Measurements from ENCODE around the gene NUPR2.
"Not testable (repeated sequence)": the region's sequence is repeated elsewhere in the genome, so short reads cannot be mapped to it uniquely, and the experiment has no call there.

The NUPR2 gene, protein sequence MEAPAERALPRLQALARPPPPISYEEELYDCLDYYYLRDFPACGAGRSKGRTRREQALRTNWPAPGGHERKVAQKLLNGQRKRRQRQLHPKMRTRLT

DNA sequence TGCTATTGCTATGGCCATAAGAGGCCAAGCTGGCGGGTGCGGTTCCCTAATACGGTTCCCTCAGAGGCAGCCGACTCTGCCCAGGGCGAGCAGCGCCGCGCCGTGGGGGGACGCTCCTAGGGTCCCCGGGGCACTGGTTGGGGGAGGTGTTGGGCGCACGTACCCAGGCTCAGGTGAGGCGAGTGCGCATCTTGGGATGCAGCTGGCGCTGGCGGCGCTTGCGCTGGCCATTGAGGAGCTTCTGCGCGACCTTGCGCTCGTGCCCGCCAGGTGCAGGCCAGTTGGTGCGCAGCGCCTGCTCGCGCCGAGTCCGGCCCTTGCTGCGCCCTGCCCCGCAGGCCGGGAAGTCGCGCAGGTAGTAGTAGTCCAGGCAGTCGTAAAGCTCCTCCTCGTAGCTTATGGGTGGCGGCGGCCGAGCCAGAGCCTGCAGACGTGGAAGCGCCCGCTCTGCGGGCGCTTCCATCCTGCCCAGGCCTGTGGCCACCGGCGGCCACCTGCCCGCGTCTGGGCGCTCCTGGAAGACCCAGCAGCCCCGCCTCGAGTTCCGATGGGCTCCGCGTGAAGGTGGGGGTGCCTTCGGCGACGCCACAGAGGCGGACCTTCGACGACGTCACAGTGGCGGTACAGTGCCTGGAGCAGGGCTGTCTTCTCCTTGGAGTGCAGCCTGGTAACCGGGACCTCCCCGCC lies at the start of gene NUPR2:
Gene NUPR2, minus strand, starts transcription at position 566 of the 687 bp plus-strand sequence. Its CDS starts 103 bp downstream, at position 463.
- DNase-seq: no peak

- no peak for DNase-seq
Observed at GRCh38 chr7:56157238-56157790, 41.1 kb upstream of the NUPR2 start.

GRCh38 chr7:56131062-56131461 lies 14.8 kb upstream of the NUPR2 start:
- not testable (repeated sequence) for DNase-seq

- DNase-seq: no peak
Observed at GRCh38 chr7:56127241-56127975, 11.2 kb upstream of the NUPR2 start.

GRCh38 chr7:56125831-56126230 lies 9.6 kb upstream of the NUPR2 start:
- DNase-seq: no peak

GRCh38 chr7:56124981-56125380 lies 8.8 kb upstream of the NUPR2 start:
- no peak for DNase-seq

- no peak for DNase-seq
Observed at GRCh38 chr7:56121440-56121839, 5.2 kb upstream of the NUPR2 start.

DNA sequence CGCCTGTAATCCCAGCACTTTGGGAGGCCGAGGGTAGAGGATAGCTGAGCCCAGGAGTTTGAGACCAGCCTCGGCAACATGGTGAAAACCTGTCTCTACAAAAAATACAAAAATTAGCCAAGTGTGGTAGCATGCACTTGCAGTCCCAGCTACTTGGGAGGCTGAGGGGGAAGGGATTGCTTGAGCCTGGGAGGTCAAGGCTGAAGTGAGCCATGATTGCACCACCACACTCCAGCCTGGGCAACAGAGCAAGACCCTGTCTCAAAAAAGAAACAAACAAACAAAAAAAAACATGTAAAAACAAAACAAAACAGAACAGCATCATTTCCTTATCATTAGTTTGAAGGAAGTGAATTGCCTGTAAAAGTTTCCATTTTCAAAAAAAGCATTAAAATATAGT lies 4.0 kb downstream of the NUPR2 start:
- DNase-seq: not testable (repeated sequence)

GRCh38 chr7:56110611-56111010 lies 5.6 kb downstream of the NUPR2 start:
- DNase-seq: no peak

GRCh38 chr7:56107954-56108258 lies 8.3 kb downstream of the NUPR2 start:
- no peak for DNase-seq

DNA sequence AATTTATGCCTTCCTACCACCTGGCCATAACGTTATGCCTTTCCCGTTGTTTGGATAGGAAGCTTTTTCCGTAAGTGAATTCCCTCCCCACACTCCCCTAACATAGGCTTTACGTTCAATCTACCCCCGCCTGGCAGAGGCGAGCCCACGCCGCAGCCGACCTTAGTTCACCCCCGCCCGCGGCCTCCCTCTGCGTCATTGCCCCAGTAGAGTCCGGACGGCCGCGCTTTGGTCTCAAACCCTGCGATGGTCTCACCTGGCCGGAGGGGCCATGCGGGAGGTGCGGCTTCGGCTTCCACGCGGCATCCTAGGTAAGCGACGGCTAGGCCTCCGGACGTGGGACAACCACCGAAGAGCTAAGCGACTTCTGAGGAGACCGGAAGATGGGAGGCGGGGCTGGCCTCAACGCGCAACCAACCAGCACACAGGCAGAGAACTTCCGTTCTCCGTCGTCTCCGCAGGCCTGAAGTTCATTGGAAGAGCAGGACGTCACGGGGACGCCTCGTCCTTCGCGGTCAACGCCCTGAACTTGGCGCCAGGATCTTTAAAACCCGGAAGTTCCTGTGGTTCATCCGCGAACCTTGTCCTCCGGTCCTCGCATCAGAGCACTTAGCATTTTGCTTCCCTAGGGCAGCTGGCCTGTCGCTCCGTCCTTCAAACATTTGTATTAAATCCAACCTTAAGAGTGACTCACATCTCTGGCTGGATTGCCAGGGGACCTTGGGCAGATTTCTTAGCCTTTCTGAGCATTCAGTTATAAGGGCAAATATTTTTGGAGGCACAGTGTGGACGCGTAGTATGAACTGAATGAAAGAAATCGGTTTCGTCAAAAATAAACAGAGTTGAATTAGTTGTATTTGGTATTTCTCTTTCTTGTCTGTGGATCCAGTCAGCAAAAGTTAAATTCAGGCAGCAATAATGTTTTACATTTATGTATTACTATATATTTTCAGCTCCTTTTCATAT lies 9.8 kb downstream of the NUPR2 start, which contains the start of gene CHCHD2:
Gene CHCHD2, minus strand, starts transcription at position 369 of the 966 bp plus-strand sequence. Its CDS starts 63 bp downstream, at position 306.
- DNase-seq: peak; percentile 85

- no peak for DNase-seq
Observed at GRCh38 chr7:56105508-56105907, 10.7 kb downstream of the NUPR2 start.

DNA sequence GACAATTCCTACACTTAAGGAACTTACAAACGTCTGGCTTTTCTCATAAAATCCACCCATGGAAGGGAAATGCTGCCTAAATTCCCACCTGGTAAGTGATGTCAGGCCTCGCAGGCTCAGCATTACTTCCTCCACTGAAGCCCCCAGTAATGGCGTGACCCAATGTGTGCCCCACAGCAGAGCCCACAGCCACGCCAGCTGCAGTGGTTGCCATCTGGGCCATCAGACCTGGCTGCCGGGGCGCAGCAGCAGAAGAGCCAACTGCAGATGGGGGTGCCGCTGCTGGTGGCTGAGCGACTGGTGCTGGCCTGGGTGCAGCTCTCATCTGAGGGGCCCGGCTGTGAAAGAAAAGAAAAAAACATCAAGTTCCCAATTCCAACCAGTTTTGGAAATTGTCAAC lies 12.1 kb downstream of the NUPR2 start:
- not testable (repeated sequence) for DNase-seq

DNA sequence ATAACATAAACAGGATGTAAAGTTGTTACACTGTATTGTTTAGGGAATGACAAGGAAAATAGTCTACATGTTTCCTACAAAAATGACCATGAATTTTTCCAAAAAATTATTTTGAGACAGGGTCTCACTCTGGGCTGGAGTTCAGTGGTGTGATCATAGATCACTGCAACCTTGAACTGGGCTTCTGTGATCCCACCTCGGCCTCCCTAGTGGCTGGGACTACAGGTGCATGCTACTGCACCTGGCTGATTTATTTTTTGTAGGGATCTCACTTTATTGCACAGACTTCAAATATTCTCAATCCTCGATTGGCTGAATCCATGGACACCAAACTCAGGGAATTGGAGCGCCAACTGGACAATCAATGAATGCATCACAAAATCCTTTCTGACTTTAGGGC lies 16.6 kb downstream of the NUPR2 start:
- DNase-seq: no peak

GRCh38 chr7:56098187-56099008 lies 17.8 kb downstream of the NUPR2 start:
- DNase-seq: not testable (repeated sequence)

- DNase-seq: no peak
Observed at GRCh38 chr7:56097700-56098099, 18.5 kb downstream of the NUPR2 start.

DNA sequence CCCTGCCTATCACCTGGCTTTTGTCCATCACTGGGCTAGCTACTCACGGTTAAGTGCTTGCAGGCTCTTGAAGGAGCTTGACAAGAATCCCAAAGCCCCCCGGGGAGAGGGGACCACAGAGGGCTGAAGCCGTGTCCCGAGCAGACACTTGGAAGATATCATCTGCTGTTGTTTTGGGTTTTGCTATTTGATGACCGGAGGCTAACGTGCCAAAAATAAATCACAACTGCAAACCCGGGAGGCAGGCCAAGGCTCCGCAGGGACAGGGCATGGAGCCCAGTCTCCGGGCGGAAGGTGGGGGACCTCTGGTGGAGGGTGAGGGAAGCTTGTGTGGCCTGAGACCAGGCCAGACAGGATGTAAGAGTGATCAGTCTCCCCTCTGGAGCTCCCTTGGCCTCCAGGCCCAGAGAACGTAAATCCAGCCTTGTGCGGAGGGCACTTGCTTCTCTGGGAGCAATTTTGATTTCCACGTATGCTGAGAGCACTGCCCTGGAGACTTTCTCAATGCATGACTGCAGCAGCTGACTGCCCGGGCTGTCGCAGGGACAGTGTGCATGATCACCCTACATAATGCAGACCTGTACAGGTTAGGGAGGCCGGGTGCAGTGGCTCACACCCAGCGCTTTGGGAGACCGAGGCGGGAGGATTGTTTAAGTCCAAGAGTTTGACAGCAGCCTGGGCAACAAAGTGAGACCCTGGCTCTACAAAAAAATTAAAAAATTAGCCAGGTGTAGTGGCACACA lies 23.3 kb downstream of the NUPR2 start, which contains the start of gene PHKG1:
Gene PHKG1, minus strand, starts transcription at position 164 of the 743 bp plus-strand sequence. CDS start 4,011 bp downstream, outside the sequence.
- no peak for DNase-seq

DNA sequence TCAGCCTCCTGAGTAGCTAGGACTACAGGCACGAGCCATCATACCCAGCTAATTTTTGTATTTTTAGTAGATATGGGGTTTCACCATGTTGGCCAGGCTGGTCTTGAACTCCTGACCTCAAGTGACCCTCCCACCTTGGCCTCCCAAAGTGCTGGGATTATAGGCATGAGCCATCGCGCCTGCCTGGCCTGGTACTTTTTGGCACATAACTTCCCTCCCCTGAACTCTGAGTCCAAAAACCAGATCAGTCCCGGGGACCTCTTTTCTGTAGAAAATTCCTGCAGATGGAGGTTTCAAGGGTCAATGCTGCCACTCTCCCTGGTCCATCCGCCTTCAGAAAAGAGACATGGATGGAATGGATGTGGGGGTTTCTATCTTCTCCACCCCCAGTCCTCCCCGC lies 23.8 kb downstream of the NUPR2 start:
- DNase-seq: not testable (repeated sequence)

- DNase-seq: no peak
Observed at GRCh38 chr7:56091591-56091990, 24.6 kb downstream of the NUPR2 start.

DNA sequence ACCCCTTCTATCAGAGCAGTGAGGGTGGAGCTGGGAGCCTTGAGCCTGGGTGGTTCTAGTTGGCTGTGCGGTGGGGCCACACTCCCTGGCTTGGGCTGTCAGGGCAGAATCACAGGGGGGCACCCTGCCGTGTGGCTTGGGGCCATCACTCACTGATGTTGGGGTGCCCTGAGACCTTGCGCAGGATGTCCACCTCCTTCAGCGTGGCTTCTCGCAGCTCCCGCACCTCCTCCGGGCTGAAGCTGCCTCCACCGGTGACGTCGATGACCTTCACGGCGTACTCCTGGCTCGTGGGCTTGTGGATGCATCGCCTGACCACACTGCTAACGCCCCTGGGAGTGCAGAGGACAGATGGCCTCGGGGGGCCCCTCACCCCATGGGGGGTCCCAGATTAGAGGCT lies 28.8 kb downstream of the NUPR2 start:
- no peak for DNase-seq

DNA sequence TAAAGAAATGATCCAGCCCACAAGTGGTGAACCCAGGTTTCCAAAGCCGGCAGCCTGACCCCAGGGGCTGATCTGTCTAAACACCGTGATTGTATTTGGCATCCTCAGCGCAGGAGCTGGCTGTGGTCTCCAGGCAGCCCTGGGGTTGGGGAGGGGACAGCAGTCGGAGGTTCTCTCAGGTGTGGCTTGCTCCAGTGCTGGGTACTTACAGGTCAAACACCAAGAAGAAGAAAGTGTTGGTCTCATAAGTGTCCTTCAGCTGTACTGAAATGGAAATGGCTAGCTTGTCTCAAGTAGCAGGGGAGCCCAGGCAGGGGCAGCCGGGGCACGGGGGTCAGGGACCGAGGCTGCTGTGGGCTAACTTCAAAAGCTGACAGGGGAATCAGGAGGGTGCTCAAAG lies 29.5 kb downstream of the NUPR2 start:
- DNase-seq: no peak

Measured in activated CD4-positive, CD25-positive, alpha-beta regulatory T cell treated with anti-CD3 and anti-CD28 coated beads, Interleukin-2, amount 50 U/mL, for 72 hours (primary cell).